Gastroesophageal sphincter (tissue), 3 donors: ENCODE data around the gene TXK.

ENCODE experiments used
- CTCF ChIP-seq, 4 experiments: fragments of 200-600 bp in 2 of 4; fragments of 450-650 bp in 2 of 4; sonication (generic) in 1 of 4; IDR thresholded peaks; one replicate each; pipeline ENCODE4 v1.5.1; 2017 to 2019; ENCODE audit warnings: antibody characterized with exemption in 4 of 4, mild to moderate bottlenecking in 2 of 4, moderate library complexity in 2 of 4
- EP300 ChIP-seq: sonication (generic); formaldehyde crosslinking; IDR thresholded peaks from one replicate; pipeline ENCODE4 v1.6.1; 2017; ENCODE audit warnings: antibody characterized with exemption, mild to moderate bottlenecking
- POLR2A ChIP-seq, 2 donors: fragments of 450-650 bp; IDR thresholded peaks; one replicate each; pipeline ENCODE4 v1.6.1; 2017; ENCODE audit warnings: antibody characterized with exemption in 2 of 2, mild to moderate bottlenecking in 2 of 2, moderate library complexity in 1 of 2
- POLR2AphosphoS5 ChIP-seq: sonication (generic); formaldehyde crosslinking; IDR thresholded peaks from one replicate; pipeline ENCODE4 v1.6.1; 2017; ENCODE audit warnings: antibody characterized with exemption

- no peak for TF ChIP-seq CTCF (IDR thresholded peaks at IDR 0.05)
- TF ChIP-seq POLR2A (IDR thresholded peaks at IDR 0.05), result no peak
- no peak for TF ChIP-seq POLR2AphosphoS5
- no peak for TF ChIP-seq EP300
Measured at GRCh38 chr4:48049483-48049882, 84.6 kb downstream of the TXK start.
